IMR-90 (cell line): ENCODE data around the gene AP2B1. TPM values are rescaled to one million over a fixed set of nuclear protein-coding genes. Genes with fewer than 3 reads are reported as not detected.
A peak's percentile ranks its signal among the peaks of the same experiment; 100 is the strongest.

Experiments used
- ATAC-seq: fragments of 200-7000 bp; cut with Tn5 transposase; 2 replicates; pipeline ENCODE4 v1.9.1; 2020; ENCODE audit warnings: low read depth, mild to moderate bottlenecking, moderate library complexity
- BruUV-seq: library from RNA; stranded (reverse); fragments of 400-500 nt; replicated peaks from 2 replicates; lab custom pipeline; 2021; lab: Mats Ljungman, UMichigan
- CTCF ChIA-PET: fragments of 300-600 bp; formaldehyde crosslinking; extraction: SDS; loops from one replicate; lab custom pipeline; 2021; ENCODE audit warnings: antibody characterized with exemption; lab: Yijun Ruan, JAX
- POLR2A ChIA-PET: fragments of 300-600 bp; sonication (Branson Sonifier 250); formaldehyde crosslinking; loops from one replicate; lab custom pipeline; 2022; ENCODE audit warnings: antibody characterized with exemption; ENCODE audit not compliant: unreplicated experiment; lab: Charles Lee
- DNase-seq: peaks from one replicate; pipeline ENCODE4 v3.0.0; 2013
- H2AFZ ChIP-seq: replicated peaks from 2 replicates; pipeline ENCODE3; 2013; ENCODE audit warnings: low read length, mild to moderate bottlenecking; ENCODE audit not compliant: poor library complexity
- H2AK5ac ChIP-seq: 2 replicates; pipeline ENCODE4 v1.6.1; 2013; ENCODE audit warnings: low read depth, low read length, inconsistent platforms
- H2AK9ac ChIP-seq: replicated peaks from 2 replicates; pipeline ENCODE3; 2013; ENCODE audit warnings: mild to moderate bottlenecking, low read depth, low read length, moderate library complexity; ENCODE audit not compliant: poor library complexity
- H2BK120ac ChIP-seq: 2 replicates; pipeline ENCODE4 v1.6.1; 2013; ENCODE audit warnings: low read depth, low read length, inconsistent platforms
- H2BK15ac ChIP-seq: 3 replicates; pipeline ENCODE4 v1.6.1; 2013; ENCODE audit warnings: low read depth, low read length, inconsistent platforms
- H2BK20ac ChIP-seq: 2 replicates; pipeline ENCODE4 v1.6.1; 2013; ENCODE audit warnings: low read depth, mild to moderate bottlenecking, inconsistent platforms, low read length, moderate library complexity
- H2BK5ac ChIP-seq: 2 replicates; pipeline ENCODE4 v1.6.1; 2013; ENCODE audit warnings: mild to moderate bottlenecking, low read depth, low read length, inconsistent platforms; ENCODE audit not compliant: poor library complexity, severe bottlenecking
- H3K14ac ChIP-seq: replicated peaks from 2 replicates; pipeline ENCODE4 v1.6.1; 2013; ENCODE audit warnings: low read depth, low read length, inconsistent platforms
- H3K18ac ChIP-seq: 2 replicates; pipeline ENCODE4 v1.6.1; 2013; ENCODE audit warnings: low read depth, low read length, control low read depth
- H3K23ac ChIP-seq: 2 replicates; pipeline ENCODE4 v1.6.1; 2013; ENCODE audit warnings: low read depth, low read length, inconsistent platforms
- H3K27ac ChIP-seq: 2 replicates; pipeline ENCODE4 v1.5.1; 2013; ENCODE audit warnings: mild to moderate bottlenecking, control low read depth, low read length; ENCODE audit not compliant: insufficient read depth
- H3K27me3 ChIP-seq: 2 replicates; pipeline ENCODE4 v1.6.1; 2013; ENCODE audit warnings: low read length; ENCODE audit not compliant: control insufficient read depth, insufficient read depth
- H3K36me3 ChIP-seq: 2 replicates; pipeline ENCODE4 v1.6.1; 2013; ENCODE audit warnings: low read length, mixed read lengths; ENCODE audit not compliant: control insufficient read depth, insufficient read depth
- H3K4ac ChIP-seq: 2 replicates; pipeline ENCODE4 v1.6.1; 2013; ENCODE audit warnings: low read depth, low read length, inconsistent platforms
- H3K4me1 ChIP-seq: 2 replicates; pipeline ENCODE4 v1.6.1; 2013; ENCODE audit warnings: low read length, mixed read lengths; ENCODE audit not compliant: control insufficient read depth, insufficient read depth
- H3K4me2 ChIP-seq: 2 replicates; pipeline ENCODE4 v1.6.1; 2013; ENCODE audit warnings: low read depth, mild to moderate bottlenecking, control low read depth, low read length, moderate library complexity
- H3K4me3 ChIP-seq: 2 replicates; pipeline ENCODE4 v1.5.1; 2013; ENCODE audit warnings: low read depth, mild to moderate bottlenecking, control low read depth, low read length, moderate library complexity; ENCODE audit not compliant: insufficient read depth
- H3K56ac ChIP-seq: 2 replicates; pipeline ENCODE4 v1.6.1; 2013; ENCODE audit warnings: low read length, inconsistent platforms; ENCODE audit not compliant: insufficient read depth; ENCODE audit errors: extremely low read depth
- H3K79me1 ChIP-seq, 2 experiments: 2 replicates each; pipeline ENCODE4 v1.6.1; 2013; ENCODE audit warnings: low read length in 2 of 2, inconsistent platforms in 1 of 2, low read depth in 1 of 2
- H3K9ac ChIP-seq: 2 replicates; pipeline ENCODE4 v1.6.1; 2013; ENCODE audit warnings: low read depth, low read length, control low read depth
- H3K9me1 ChIP-seq: 2 replicates; pipeline ENCODE4 v1.6.1; 2013; ENCODE audit warnings: low read length, inconsistent platforms; ENCODE audit not compliant: insufficient read depth
- H3K9me3 ChIP-seq: 2 replicates; pipeline ENCODE4 v1.6.1; 2013; ENCODE audit warnings: low read length; ENCODE audit not compliant: control insufficient read depth, insufficient read depth
- H4K20me1 ChIP-seq: 2 replicates; pipeline ENCODE4 v1.6.1; 2013; ENCODE audit warnings: low read length, inconsistent platforms; ENCODE audit not compliant: insufficient read depth
- H4K5ac ChIP-seq: 2 replicates; pipeline ENCODE4 v1.6.1; 2013; ENCODE audit warnings: mild to moderate bottlenecking, low read depth, low read length, control low read depth
- H4K8ac ChIP-seq, 2 experiments: 2 replicates each; pipeline ENCODE4 v1.6.1; 2013; ENCODE audit warnings: low read depth in 2 of 2, low read length in 2 of 2, control low read depth in 1 of 2, inconsistent platforms in 1 of 2
- H4K91ac ChIP-seq: 2 replicates; pipeline ENCODE4 v1.6.1; 2013; ENCODE audit warnings: low read depth, low read length, inconsistent platforms; ENCODE audit not compliant: insufficient read depth
- BHLHE40 ChIP-seq: fragments of 150-350 bp; IDR thresholded peaks from 2 replicates; pipeline ENCODE4 v1.6.1; 2016; ENCODE audit warnings: mild to moderate bottlenecking, low read depth, low read length
- CEBPB ChIP-seq: IDR thresholded peaks from 2 replicates; pipeline ENCODE4 v1.6.1; 2012; ENCODE audit warnings: low read depth, low read length, improper control_type of control experiment
- MAFK ChIP-seq: IDR thresholded peaks from 2 replicates; pipeline ENCODE4 v1.6.1; 2012; ENCODE audit warnings: low read depth, low read length, improper control_type of control experiment
- MAZ ChIP-seq: IDR thresholded peaks from 2 replicates; pipeline ENCODE4 v1.6.1; 2012; ENCODE audit warnings: low read depth, mild to moderate bottlenecking, low read length, improper control_type of control experiment, moderate library complexity, borderline replicate concordance
- POLR2A ChIP-seq: IDR thresholded peaks from 2 replicates; pipeline ENCODE4 v1.6.1; 2012; ENCODE audit warnings: mild to moderate bottlenecking, low read depth, low read length
- RFX5 ChIP-seq: IDR thresholded peaks from 2 replicates; pipeline ENCODE4 v1.8.0; 2012; ENCODE audit warnings: low read depth, mild to moderate bottlenecking, low read length, moderate library complexity
- WGBS, 2 experiments: methylation state at CpG; one replicate each; pipeline versions ENCODE4 v1.1.5 to v1.1.7; 2013; ENCODE audit warnings: missing lambda C conversion rate in 2 of 2; ENCODE audit not compliant: insufficient read length in 1 of 2; ENCODE audit errors: extremely low coverage in 2 of 2; 5-methylcytosine and 5-hydroxymethylcytosine counted together
- dilution Hi-C: fragments of 300-500 bp; cut with HindIII; formaldehyde crosslinking; loops from one replicate; pipeline ENCODE4 v1.14.3; 2018; ENCODE audit warnings: low sequenced_read_pairs; ENCODE audit not compliant: unreplicated experiment
- in situ Hi-C: fragments of 300-500 bp; cut with MboI; formaldehyde crosslinking; loops from 3 replicates; pipeline ENCODE4 v1.14.3; 2019; ENCODE audit warnings: low sequenced_read_pairs, inconsistent platforms, mixed read lengths
- intact Hi-C: fragments of 100-400 bp; cut with micrococcal nuclease; formaldehyde crosslinking; loops from 2 replicates; pipeline ENCODE4 v1.10.0; 2022
- polyA plus RNA-seq, 3 experiments: library from polyadenylated mRNA; depleted of rRNA; stranded (reverse); fragments of >200 nt; gene quantifications; 2 replicates each; pipeline ENCODE4 v1.2.3, GENCODE V29; 2012; ENCODE audit warnings: low replicate concordance in 1 of 3
- total RNA-seq: library from RNA; depleted of rRNA; stranded (reverse); fragments of >200 nt; gene quantifications from 2 replicates; pipeline ENCODE4 v1.2.3, GENCODE V29; 2012

AP2B1 gene
- total and polyA plus RNA-seq, 2 of the 4 experiments (the other 2 are of a cell fraction) = 102 to 125 TPM

GRCh38 chr17:35740997-35741931, 154.1 kb downstream of the AP2B1 start:
- ATAC-seq (peak; percentile 48; the same call in 1 of the 2 replicates), DNase-seq (no peak)
- H3K9ac ChIP-seq = no peak overlapping the region
- ChIA-PET POLR2A (no interaction called here), CTCF (no interaction called here)
- no peak overlapping the region for H3K56ac ChIP-seq
- no peaks in the 10 kb centered on the region for H3K4me1 ChIP-seq
- H3K4ac ChIP-seq = no peak overlapping the region
- H4K8ac ChIP-seq = no peak overlapping the region
- H4K20me1 ChIP-seq = peaks cover 12% of the 10 kb centered on the region
- in situ Hi-C loops = loop anchor here (25.0 kb wide), 1 partner anchor 379 kb away; the partner anchor contains the start of gene SLFN11
- peaks cover 43% of the 10 kb centered on the region for H3K27me3 ChIP-seq
- no peak overlapping the region for H4K5ac ChIP-seq
- no peak overlapping the region for H2BK120ac ChIP-seq
- TF ChIP-seq CEBPB (no peak), MAZ (no peak), POLR2A (no peak), BHLHE40 (peak; percentile 36; the same call in 1 of the 2 replicates), RFX5 (no peak), MAFK (no peak)
- no peaks in the 10 kb centered on the region for H3K79me1 ChIP-seq
- no peak overlapping the region for H2BK15ac ChIP-seq
- H2AK5ac ChIP-seq = no peak overlapping the region
- intact Hi-C loops = loop anchor here (10.0 kb wide), 2 partner anchors 306 to 496 kb away; partner anchors contain the start of genes SLFN12 and SLFN5
- H4K91ac ChIP-seq = no peak overlapping the region
- H3K18ac ChIP-seq = no peak overlapping the region
- peaks cover 2% of the 10 kb centered on the region; the same call in 1 of the 2 replicates for H3K9me1 ChIP-seq
- no peaks in the 10 kb centered on the region for H3K9me3 ChIP-seq
- H3K14ac ChIP-seq = no peak overlapping the region
- no peak overlapping the region for H2BK5ac ChIP-seq
- dilution Hi-C loops = no loop called here
- H3K23ac ChIP-seq = no peak overlapping the region; the same call in 1 of the 2 replicates
- H3K36me3 ChIP-seq = no peaks in the 10 kb centered on the region
- no peak overlapping the region for H3K4me3 ChIP-seq
- no peak overlapping the region for H3K27ac ChIP-seq
- no peak overlapping the region for H3K4me2 ChIP-seq
- H2BK20ac ChIP-seq = no peak overlapping the region
- WGBS, 2 experiments = 21% methylated on average over 13 of the region's 73 CpGs; no CpG with 5 or more reads in 1 of the 2 experiments
- no TSS peak for BruUV-seq
- H2AFZ ChIP-seq = no peak overlapping the region
- no peak overlapping the region for H2AK9ac ChIP-seq
